GM12864 (cell line): ENCODE measurements around the gene TRPV4.

Experiments
- DNase-seq: peaks from one replicate; pipeline ENCODE4 v3.0.0-alpha.2; 2011; ENCODE audit warnings: low read depth
- H3K4me3 ChIP-seq: 2 replicates; pipeline ENCODE4 v1.5.1; 2011; ENCODE audit warnings: mild to moderate bottlenecking, low read depth, low read length, control low read depth
- CTCF ChIP-seq: IDR thresholded peaks from 2 replicates; pipeline ENCODE4 v1.5.1; 2011; ENCODE audit warnings: low read depth, mild to moderate bottlenecking, moderate library complexity, low read length, control low read depth, inconsistent platforms; ENCODE audit errors: missing control alignments

TRPV4 gene

GRCh38 chr12:109844091-109844490, 10.9 kb upstream of the TRPV4 start:
- H3K4me3 ChIP-seq: no peak overlapping the region
- no peak for DNase-seq
- no peak for TF ChIP-seq CTCF

DNA sequence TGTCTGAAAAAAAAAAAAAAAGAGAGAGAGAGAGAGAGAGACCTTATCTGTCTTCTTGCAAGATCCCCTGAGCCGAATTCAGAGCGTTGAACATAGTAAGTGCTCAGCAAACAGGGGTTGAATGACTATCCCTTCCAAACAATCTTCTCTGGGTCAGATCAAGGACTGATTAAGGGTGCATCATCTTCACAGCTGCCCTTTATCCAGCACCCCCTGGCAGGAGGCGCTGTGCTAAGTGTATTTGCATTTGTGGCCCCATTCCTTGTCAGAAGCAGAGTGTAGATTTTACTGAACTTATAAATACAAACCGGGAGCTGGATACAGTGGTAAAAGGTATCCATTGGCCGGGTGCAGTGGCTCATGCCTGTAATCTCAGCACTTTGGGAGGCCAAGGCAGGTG, 8.8 kb upstream of the TRPV4 start:
- TF ChIP-seq CTCF: no peak
- no peak overlapping the region for H3K4me3 ChIP-seq
- no peak for DNase-seq

DNA sequence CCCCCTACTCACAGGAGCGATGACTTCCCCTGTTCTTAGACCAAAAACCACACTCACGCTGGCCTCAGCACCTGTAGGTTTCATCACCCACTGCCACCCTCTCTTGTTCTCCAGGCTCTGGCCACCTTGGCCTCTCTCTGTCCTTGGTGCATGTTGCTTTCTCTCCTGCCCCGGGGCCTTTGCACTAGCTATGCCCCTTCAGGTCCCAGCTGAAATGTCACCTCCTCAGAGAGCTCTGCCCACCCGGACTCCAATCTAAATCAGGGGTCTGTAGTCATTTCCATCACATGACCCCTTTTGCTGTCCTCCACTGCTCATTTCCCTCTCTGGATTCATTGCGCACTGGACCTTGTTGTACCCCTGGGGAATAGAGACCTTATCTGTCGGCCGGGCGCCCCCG, 8.2 kb upstream of the TRPV4 start:
- TF ChIP-seq CTCF: no peak
- H3K4me3 ChIP-seq: no peak overlapping the region
- no peak for DNase-seq

DNA sequence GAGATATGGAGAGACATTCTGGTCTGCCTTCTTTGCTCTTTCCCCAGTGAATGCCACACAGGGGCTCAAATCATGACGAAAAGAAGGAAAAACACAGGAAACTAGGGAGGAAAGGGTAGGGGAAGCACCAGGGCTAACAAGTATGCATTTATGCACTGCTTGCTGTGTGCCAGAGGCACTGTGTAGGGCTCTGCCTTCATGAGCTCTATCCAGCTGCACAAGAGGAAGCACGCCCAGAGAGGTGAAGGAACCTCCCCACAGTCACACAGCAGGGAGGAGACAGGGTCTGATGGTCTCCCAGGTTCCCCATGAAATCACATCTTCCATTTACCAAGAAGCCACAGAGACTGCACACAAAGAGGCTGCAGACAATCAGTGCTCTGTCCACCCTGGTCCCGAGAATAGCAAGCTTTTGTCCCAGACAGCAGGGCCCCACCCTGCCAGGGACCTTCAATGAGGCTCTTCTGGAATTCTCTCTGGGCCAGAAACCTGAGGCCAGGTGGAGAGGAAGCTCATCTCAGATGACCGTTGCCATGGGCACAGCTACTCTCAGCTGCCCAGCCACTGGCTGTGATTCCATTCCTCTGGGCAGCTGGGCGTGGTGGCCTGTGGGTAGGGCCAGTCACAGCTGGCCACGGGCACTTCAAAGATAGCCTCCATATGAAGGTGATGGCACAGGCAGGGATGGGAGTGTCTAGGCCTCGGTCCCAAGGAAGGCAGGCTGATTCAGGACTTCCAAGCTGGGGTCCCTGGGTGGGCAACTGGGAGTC, 7.3 kb upstream of the TRPV4 start:
- no peak overlapping the region for H3K4me3 ChIP-seq
- no peak for TF ChIP-seq CTCF
- no peak for DNase-seq

DNA sequence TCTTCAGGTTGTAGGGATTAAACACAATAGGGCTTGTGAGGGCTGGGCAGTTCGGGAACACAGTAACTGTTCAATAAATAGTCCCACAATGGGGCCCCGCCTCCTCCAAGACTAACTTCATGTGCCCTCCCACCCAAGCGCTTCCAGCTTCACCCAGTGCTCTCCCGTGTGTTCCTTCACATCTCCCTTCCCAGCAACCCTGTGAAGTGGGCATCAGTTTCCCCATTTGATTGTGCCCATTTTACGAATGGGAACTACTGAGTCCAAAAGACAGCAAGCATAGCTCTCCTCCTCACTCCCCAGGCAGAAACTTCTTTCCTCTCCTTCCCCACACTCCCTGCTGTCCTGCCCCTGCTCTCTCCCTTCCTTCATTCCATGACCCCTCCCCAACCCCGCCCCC, 6.2 kb upstream of the TRPV4 start:
- DNase-seq: no peak
- no peak for TF ChIP-seq CTCF
- H3K4me3 ChIP-seq: no peak overlapping the region

- no peak for DNase-seq
- TF ChIP-seq CTCF: no peak
- no peak overlapping the region for H3K4me3 ChIP-seq
Measured at GRCh38 chr12:109836916-109837315, 3.7 kb upstream of the TRPV4 start.

DNA sequence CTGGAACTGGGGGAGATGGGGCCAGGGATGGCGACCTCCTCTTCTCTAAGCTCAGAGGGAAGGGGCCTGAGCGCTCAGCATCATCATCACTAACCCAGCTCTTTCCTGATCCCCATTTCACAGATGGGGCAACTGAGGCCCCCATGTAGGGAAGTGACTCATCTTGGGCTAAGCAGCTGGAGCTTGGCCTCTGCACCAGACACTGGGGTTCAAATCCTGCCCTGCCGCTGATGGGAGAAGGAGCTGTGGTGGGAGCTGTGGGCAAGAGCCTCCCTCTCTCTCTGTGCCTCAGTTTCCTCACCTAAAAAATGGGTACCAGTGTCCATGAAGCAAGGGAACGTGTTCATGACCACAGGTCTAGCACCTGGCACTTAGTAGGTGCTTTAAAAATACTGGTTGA, 2.6 kb upstream of the TRPV4 start:
- DNase-seq: no peak
- TF ChIP-seq CTCF: no peak
- H3K4me3 ChIP-seq: no peak overlapping the region
